GM21447 (cell line): ENCODE data around the gene AK8.

ENCODE experiments used
- ATAC-seq: cut with Tn5 transposase; IDR thresholded peaks from one replicate; pipeline ENCODE4 v1.9.1; 2021; ENCODE audit not compliant: unreplicated experiment

AK8 gene

GRCh38 chr9:132877824-132878694 lies at the start of gene AK8:
AK8 (minus strand) TSS chr9:132878284; CDS start chr9:132878255, 29 bp downstream.
- ATAC-seq, result peak; percentile 79

- ATAC-seq, result no peak
Observed at GRCh38 chr9:132927704-132928103, 49.6 kb upstream of the AK8 start.

GRCh38 chr9:132923346-132923902 lies 45.3 kb upstream of the AK8 start:
- ATAC-seq, result no peak

- no peak for ATAC-seq
Observed at GRCh38 chr9:132919614-132920268, 41.7 kb upstream of the AK8 start.

GRCh38 chr9:132914924-132915323 lies 36.8 kb upstream of the AK8 start:
- no peak for ATAC-seq

- no peak for ATAC-seq
Observed at GRCh38 chr9:132912131-132912530, 34.0 kb upstream of the AK8 start.

GRCh38 chr9:132910376-132910775 lies 32.3 kb upstream of the AK8 start:
- no peak for ATAC-seq

- ATAC-seq, result no peak
Observed at GRCh38 chr9:132909311-132909710, 31.2 kb upstream of the AK8 start.

- ATAC-seq, result no peak
Observed at GRCh38 chr9:132908635-132909034, 30.6 kb upstream of the AK8 start.

- ATAC-seq, result no peak
Observed at GRCh38 chr9:132905726-132906125, 27.6 kb upstream of the AK8 start.

GRCh38 chr9:132903574-132904492 lies 25.7 kb upstream of the AK8 start:
- ATAC-seq, result no peak

- no peak for ATAC-seq
Observed at GRCh38 chr9:132901858-132902831, 24.1 kb upstream of the AK8 start.

- ATAC-seq, result no peak
Observed at GRCh38 chr9:132898051-132898450, 20.0 kb upstream of the AK8 start.

- no peak for ATAC-seq
Observed at GRCh38 chr9:132896906-132897305, 18.8 kb upstream of the AK8 start.

GRCh38 chr9:132896264-132896663 lies 18.2 kb upstream of the AK8 start:
- no peak for ATAC-seq

GRCh38 chr9:132894862-132895835 lies 17.1 kb upstream of the AK8 start:
- no peak for ATAC-seq

GRCh38 chr9:132894346-132894745 lies 16.3 kb upstream of the AK8 start:
- ATAC-seq, result no peak

- ATAC-seq, result no peak
Observed at GRCh38 chr9:132892400-132892799, 14.3 kb upstream of the AK8 start.

GRCh38 chr9:132888151-132888550 lies 10.1 kb upstream of the AK8 start:
- ATAC-seq, result no peak
